Stimulated activated CD4-positive, alpha-beta T cell treated with anti-CD3 and anti-CD28 coated beads, Interleukin-4, amount 100 ng/mL, for 48 hours (primary cell): Measurements from ENCODE around the gene TMEM175.
"Not testable (repeated sequence)": the region's sequence is repeated elsewhere in the genome, so short reads cannot be mapped to it uniquely, and the experiment has no call there.

Experiments
- DNase-seq, 2 donors: peaks; one replicate each; pipeline ENCODE4 v3.0.0-alpha.2; 2020; ENCODE audit warnings: low read depth in 2 of 2

The TMEM175 gene

DNA sequence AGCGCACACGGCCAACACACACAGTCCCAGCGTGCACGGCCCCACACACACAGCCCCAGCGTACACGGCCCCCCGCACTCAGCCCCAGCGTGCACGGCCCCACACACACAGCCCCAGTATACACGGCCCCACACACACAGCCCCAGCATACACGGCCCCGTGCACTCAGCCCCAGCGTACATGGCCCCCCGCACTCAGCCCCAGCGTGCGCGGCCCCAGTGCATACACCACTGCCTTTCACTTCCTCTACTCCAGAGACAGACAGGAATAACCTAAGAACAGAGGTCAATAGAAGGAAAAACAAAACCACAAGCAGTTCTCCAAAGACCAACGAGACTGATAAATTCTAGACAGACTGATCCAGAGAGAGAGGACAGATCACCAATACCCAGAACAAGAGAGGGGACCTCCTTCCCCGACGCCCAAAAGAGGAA is 17.2 kb upstream of the TMEM175 start:
- no peak for DNase-seq

DNA sequence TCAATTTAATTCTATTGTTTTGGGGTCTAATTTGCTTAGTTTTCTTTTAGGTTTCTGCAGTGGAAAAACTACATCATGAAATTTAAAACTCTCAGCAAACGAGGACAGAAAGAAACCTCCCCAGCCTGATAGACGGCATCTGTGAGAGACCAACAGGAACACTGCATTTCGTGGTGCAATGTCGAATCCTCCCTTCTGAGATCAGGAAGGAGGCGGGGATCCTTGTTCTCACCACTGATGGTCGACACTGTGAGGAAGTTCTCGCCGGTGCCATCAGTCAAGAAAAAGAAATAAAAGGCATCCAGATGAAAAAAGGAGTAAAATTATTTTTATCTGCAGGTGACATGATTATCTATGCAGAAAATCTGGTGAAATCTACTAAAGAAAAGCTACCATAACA is 16.7 kb upstream of the TMEM175 start:
- DNase-seq = no peak

DNA sequence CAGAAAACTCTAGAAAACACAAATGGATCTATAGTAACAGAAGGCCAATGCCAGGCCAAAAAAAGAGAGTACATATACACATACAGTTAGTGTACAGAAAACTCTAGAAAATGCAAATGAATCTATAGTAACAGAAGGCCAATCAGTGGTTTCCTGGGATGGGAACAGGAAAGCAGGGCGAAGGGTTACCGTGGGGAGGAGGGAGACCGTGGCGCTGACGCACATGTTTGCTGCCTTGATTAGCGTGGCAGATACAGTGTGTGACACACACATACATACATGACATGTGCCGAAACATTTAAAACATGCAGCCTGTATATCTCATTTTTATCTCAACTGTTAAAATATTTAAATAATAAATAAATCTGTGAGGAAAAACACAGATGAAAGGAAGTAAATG is 14.8 kb upstream of the TMEM175 start:
- DNase-seq = no peak

DNA sequence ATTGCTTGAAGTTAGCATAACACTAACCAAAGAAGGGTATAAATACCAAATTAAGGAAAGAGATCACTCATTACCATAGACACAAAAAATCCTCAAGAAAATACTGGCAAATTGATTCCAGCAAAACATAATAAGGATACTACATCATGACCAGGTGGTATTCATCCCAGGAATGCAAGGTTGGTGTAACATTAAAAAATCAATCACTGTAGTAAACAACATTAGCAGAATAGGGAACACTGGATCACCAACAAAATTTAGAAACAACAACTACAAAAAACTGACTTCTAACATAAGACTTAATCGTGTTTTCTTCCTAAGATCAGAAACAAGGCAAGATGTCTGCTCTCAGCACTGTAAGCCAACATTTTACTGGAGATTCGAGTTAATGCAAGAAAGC is 14.3 kb upstream of the TMEM175 start:
- no peak for DNase-seq

DNA sequence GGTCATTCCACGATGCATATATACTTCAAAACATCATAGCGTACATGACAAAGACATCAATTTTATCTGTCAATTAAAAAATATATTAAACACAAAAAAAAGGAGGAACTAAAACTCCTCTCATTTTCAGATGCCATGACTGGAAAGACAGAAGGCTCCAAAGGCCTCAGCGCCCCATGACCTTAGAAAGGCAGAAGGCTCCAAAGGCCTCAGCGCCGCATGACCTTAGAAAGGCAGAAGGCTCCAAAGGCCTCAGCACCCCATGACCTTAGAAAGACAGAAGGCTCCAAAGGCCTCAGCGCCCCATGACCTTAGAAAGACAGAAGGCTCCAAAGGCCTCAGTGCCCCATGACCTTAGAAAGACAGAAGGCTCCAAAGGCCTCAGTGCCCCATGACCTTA is 13.7 kb upstream of the TMEM175 start:
- not testable (repeated sequence) for DNase-seq

DNA sequence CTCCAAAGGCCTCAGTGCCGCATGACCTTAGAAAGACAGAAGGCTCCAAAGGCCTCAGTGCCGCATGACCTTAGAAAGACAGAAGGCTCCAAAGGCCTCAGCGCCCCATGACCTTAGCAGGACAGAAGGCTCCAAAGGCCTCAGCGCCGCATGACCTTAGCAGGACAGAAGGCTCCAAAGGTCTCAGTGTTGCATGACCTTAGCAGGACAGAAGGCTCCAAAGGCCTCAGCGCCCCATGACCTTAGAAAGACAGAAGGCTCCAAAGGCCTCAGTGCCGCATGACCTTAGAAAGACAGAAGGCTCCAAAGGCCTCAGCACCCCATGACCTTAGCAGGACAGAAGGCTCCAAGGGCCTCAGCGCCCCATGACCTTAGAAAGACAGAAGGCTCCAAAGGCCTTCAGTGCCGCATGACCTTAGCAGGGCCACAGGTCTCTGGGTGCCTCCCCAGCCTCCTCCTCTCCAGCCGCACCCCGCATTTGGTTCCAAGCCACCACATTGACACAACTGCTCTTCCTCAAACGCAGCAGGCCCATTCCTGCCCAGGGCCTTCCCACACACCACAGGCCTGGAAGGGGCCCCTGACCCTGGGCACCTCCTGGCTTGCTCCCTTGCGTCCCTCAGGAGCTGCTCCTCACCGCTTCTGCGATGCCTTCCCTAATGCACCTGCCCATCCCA is 13.1 kb upstream of the TMEM175 start:
- DNase-seq = not testable (repeated sequence)

DNA sequence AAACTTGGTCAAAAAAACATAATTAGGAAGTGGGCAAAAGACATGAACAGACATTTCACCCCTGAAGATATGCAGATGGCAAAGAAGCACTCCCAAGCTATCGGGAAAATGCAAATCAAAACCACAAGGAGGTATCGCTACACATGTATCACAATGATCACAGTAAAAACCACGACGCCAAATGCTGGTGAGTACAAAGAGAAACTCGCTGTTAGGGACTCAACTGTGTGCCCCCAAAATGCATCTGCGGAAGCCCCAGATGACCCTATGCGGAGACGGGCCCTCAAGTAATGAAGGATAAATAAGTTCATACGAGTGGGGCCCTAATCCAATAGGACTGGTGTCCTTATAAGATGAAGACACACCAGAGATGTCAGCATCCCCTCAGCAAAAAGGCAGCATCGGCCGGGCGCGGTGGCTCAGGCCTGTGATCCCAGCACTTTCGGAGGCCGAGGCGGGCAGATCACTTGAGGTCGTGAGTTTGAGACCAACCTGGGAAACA is 10.4 kb upstream of the TMEM175 start:
- DNase-seq = no peak

DNA sequence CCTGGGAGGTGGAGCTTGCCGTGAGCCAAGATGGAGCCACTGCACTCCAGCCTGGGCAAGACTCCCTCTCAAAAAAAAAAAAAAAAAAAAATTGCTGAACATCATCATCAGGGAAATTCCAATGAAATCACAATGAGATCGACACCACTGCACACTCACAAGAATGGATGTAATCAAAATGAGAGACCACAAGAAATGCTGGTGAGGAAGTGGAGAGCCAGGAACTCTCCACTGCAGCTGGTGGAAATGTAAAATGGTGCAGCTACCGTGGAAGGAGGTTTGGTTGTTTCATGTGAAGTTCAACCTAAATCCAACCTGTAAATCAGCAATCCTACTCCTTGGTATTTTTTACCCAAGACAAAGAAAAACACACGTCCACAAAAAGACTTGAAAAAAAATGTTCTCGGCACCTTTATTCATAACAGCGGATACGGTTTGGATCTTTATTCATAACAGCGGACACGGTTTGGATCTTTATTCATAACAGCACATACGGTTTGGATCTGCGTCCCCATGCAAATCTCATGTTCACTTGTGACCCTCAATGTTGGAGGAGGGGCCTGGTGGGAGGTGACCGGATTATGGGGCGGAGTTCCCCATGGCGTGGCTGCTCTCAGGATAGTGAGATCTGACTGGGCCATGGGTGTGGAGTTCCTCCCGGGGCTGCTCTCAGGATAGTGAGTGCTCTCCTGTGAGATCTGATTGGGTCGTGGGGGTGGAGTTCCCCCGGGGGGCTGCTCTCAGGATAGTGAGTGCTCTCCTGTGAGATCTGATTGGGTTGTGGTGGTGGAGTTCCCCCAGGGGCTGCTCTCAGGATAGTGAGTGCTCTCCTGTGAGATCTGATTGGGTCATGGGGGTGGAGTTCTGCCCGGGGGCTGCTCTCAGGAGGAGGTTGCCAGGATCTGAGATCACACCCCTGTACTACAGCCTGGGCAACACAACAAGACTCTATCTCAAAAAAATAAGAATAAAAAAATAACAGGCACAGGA is 7.9 kb upstream of the TMEM175 start:
- DNase-seq = no peak

DNA sequence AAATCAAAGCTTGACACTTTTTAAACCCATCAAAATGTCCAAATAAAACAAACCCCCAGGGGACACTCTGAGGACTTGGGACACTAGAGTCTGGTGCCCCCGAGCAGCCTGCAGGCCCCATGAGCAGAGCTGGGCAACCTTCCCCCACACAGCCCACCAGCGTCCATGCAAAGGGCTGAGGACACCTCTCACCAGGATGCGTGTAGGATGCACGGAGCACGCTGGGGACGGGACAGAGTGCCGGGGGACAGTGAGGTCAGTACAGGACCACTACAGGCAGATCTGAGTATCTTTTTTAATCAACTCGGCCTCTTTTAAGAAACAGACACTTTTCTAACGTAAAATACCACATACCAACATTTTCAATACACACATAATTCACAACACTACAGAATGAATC is 7.1 kb upstream of the TMEM175 start:
- no peak for DNase-seq

DNA sequence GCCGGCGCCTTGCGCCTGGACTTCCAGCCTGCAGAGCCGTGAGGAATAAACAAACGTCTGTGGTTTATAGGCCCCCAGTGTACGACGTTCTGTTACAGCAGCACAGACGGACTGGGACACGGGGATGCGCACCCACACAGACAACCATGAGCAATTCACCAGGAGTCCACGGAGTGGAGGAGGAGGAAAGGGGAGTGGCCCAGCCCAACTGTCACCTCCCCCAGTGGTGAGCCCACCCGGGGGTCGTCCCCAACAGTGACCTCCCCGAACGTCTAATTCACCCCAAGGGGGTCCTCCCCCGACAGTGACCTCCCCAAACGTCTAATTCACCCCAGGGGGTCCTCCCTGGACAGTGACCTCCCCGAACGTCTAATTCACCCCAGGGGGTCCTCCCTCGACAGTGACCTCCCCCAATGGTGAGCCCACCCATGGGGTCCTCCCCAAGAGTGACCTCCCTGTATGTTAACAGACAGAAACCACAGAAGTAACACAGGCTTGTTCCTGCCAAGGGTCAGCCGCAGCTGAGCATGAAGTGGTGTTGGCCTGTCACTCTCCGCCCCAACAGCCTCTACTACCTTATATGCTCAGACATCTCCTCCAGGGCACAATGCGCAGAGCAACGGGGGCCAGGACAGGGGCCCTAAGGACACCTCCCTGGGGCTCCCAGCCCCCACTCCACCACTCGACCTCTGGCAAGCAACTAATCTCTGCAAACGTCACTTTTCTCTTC is 6.3 kb upstream of the TMEM175 start:
- DNase-seq = no peak

DNA sequence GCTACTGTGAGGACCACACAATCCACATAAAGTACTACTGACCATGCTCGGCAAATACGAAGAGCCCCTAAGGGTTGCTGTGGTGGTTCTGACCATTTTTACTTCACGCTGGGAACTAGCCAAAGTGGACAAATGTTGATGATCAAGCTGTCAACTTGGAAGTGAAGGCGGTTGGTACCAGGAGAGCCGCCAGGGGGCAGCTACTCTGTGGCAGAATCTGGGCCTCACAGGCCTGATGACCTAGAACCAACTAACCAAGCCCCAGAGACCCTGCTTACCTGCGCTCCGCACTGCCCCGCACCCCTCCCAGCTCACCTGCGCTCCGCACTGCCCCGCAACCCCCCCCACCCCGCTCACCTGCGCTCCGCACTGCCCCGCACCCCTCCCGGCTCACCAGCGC is 5.7 kb upstream of the TMEM175 start:
- no peak for DNase-seq

DNA sequence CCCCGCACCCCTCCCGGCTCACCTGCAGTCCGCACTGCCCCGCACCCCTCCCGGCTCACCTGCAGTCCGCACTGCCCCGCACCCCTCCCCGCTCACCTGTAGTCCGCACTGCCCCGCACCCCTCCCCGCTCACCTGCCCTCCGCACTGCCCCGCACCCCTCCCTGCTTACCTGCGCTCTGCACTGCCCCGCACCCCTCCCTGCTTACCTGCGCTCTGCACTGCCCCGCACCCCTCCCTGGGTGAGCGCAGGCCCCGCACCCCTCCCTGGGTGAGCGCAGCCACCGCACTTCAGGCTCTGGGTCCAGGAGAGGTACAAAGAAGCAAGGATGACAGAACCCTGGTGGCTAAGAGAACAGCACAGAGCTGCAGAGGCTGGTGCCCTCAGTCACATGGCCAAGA is 4.7 kb upstream of the TMEM175 start:
- DNase-seq = not testable (repeated sequence)

DNA sequence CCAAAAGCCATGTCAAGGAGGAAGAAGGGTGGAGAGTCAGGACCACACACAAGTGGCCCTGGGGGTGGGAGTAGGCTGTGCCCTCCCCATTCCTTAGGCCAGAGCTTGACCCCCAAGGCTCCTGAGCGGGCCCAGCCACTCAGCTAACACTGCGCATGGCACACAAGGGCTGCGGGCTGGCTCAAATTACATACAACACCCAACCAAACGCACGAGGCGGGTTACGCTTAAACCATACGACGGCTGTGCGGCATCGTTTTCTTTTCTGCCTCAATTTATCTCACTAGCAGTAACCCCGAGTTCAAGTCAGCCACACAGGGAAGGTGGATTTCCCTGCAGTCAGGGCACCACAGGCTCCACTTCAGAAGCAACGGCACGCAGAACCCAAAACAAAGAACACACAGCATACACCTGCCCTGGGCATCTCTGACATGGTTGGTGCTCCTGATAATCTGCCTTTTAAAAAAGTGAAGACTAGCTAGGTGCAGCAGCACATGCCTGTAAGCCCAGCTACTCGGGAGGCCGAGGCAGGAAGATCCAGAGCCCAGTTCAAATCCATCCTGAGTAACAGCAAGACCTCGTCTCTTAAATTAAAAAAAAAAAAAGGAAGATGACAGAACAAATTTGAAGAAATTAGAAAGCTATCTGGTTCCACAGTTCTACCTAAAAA is 3.0 kb upstream of the TMEM175 start:
- no peak for DNase-seq

DNA sequence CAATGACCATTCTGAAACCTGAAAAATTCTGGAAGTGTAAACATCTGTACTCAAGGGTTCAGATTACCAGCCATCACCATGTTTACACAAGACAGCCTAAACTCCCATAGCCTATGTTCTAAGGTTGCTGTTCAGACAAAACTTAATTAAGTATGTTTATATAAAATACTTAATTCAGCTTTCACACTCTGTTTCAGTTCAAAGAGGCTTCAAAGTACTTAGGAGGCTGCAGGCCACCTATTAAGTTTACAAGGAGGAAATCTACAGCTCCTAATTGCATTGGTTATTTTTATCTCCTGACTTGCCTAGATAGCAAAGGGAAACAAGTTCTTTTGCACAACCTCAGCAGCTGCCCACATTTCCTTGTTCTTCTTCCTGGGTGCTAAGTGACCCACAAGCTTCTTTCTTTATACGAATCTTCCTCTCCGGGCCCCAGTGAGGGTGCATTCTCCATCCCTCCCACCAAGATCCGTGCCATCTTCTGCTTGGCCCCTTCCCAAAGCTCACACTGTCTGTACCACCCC is 2.2 kb upstream of the TMEM175 start:
- no peak for DNase-seq

DNA sequence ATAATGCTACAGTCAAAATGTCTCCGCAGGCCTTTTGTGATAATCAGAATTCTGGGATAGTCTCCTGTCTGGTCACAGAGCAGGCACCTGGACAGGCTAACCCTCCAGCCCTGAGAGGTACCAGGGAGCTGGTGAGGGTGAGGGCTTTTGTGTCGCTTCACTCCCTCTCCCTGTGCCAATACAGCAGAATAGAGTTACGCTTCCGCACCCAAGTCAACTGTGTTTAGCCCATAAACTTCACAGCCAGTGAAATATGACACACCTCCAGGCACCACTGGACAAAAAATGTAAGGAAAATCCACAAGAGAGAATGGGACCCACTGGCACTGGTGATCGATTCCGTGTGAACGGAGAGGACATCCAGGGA is 1.4 kb upstream of the TMEM175 start:
- DNase-seq = no peak

DNA sequence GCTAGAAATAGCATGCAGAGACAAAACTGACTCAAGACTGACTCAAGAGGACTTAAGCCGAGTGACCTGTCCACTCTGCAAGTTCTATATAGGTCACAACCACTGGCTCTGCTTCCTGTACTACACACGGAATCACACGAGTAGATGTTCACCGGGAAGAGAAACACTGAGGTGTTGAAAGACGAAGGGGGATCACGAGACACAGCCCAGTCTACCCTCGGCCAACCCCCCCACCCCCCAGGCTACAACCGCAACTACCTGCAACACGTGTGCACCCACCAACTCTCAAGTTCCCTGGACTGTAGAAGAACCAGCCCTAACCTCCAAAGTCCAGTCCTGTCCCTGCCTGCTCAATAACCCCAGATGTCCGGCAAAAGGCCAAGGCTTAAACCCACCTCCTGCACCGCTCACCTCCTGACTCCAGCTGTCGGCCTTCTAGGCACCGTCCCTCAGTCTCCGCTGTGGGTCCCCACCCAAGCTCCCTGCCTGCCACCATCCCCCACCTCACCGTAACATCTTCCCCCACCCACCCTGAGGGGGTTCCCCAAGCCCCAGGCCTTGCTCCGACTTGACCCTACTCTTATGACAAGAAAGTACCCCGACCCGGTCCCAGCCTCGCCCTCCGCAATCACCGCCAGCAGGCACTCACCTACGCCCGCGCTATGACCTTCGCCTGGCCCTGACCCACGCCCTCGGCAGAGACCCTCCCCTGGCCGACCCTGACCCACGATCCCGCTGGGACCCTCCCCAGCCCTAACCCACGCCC is 883 bp upstream of the TMEM175 start:
- no peak for DNase-seq

DNA sequence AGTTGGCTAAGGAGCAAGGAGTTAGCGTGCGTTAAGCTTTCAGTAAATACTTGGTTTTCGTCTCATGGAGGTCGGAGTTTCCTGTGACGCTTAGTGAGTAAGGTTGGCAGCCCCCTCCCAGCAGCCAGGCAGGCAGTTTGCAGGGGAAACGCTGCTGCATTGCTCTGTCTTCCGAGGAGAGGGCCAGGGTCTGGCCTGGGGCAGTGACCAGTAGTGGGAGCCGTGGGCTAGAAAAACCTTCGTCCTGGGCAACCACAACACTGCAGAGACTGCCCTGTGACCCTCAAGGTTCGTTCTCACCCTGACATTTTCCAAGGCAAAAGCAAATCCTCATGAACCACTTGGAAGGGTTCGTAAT is 432 bp downstream of the TMEM175 start:
- DNase-seq = no peak

DNA sequence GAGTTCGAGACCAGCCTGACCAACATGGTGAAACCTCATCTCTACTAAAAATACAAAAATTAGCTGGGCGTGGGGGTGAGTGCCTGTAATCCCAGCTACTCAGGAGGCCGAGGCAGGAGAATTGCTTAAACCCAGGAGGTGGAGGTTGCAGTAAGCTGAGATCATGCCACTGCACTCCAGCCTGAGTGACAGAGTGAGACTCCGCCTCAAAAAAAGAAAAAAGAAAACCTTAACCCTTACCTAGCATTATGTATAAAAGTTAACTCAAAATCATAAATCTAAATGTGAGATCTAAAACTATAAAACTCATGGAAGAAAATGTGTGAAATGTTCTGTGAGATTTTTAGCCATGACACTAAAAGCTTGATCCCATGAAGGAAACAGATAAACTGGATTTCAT is 7.2 kb downstream of the TMEM175 start:
- DNase-seq = not testable (repeated sequence)

DNA sequence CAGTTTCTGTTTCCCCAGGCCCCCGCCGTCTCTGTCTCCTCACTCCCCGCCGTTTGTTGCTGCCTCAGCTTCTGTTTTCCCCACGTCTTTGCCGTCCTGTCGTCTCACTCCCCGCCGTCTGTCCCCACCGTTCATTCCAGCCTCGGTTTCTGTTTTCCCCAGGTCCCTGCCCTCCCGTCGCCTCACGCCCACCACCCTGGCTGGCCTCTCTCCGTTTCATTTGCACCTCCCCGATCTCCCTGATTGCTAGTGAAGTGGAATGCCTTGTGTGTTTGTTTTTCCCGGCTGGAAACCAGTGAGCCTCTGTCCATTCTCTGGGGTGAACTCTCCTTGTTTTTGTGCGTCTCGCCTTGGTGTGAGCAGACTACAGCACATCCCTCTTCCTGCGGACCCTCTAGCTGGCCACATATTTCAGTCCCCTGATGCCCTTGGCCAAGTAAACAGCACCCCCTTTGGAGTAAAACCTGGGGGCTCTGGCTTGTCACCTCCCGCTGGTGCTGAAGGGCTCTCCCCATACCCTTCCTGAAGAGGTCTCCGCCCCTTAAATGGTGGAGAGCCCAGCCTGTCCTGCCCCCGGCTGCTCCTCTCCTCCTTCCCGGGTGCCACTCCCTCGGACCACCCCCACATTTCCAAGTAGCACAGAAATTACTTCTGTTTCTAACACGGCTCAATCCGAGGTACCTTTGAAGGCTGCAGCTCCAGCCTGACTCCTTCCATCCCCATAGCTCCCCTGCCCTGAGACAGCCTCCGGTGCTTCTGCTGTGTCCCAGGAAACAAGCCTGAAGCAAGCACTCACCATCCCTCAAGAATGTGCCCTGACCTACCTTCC is 13.2 kb downstream of the TMEM175 start:
- DNase-seq = no peak

DNA sequence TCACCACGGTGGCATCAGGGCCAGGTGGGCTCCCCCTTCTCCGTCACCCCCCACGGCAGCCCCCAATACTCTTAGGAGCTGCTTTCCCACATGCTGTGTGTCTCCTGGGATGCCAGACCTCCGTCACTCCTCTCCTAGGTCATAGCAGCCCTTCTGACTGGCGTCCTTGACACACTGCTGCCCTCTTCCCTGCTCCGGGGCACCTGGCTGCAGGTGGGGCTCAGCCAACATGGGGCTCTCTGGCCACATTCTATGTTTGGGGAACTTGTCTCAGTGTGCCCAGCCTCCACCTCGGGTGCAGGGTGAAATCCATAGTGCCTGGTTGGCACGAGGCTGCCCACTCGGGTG is 13.8 kb downstream of the TMEM175 start:
- no peak for DNase-seq
